ENCODE results near the gene CADM1.

The CADM1 gene

GRCh38 chr11:115303929-115304531 lies 200.2 kb downstream of the CADM1 start:
- Histone ChIP-seq H3K79me2 (ENCODE audit: insufficient read depth, low read length) (no peaks in the 10 kb centered on the region), H2AFZ (ENCODE audit: low read depth, low read length) (no peak overlapping the region), H3K9ac (ENCODE audit: low read depth, low read length) (no peak overlapping the region), H3K27ac (ENCODE audit: low read length) (no peak overlapping the region), H3K36me3 (ENCODE audit: insufficient read depth, low read length) (no peaks in the 10 kb centered on the region), H3K27me3 (ENCODE audit: insufficient read depth, low read length, poor library complexity) (no peaks in the 10 kb centered on the region), H3K4me3 (ENCODE audit: low read depth in 1 of 2, low read length in 2 of 2) (no peak overlapping the region), H3K9me3 (ENCODE audit: insufficient read depth, low read length, severe bottlenecking) (no peaks in the 10 kb centered on the region), H4K20me1 (ENCODE audit: insufficient read depth, low read length) (no peaks in the 10 kb centered on the region), H3K4me2 (ENCODE audit: insufficient read depth, low read length) (no peak overlapping the region), H3K4me1 (ENCODE audit: insufficient read depth, low read length) (no peaks in the 10 kb centered on the region)
- DNase-seq (no peak), ATAC-seq (ENCODE audit: insufficient read depth, low read depth) (no peak)
- TF ChIP-seq CTCF (IDR thresholded peaks at IDR 0.05; ENCODE audit: borderline replicate concordance, extremely low read depth, low read length, poor library complexity, severe bottlenecking) (no peak), EZH2 (IDR thresholded peaks at IDR 0.05; ENCODE audit: borderline replicate concordance, low read depth, low read length, severe bottlenecking) (no peak)

DNA sequence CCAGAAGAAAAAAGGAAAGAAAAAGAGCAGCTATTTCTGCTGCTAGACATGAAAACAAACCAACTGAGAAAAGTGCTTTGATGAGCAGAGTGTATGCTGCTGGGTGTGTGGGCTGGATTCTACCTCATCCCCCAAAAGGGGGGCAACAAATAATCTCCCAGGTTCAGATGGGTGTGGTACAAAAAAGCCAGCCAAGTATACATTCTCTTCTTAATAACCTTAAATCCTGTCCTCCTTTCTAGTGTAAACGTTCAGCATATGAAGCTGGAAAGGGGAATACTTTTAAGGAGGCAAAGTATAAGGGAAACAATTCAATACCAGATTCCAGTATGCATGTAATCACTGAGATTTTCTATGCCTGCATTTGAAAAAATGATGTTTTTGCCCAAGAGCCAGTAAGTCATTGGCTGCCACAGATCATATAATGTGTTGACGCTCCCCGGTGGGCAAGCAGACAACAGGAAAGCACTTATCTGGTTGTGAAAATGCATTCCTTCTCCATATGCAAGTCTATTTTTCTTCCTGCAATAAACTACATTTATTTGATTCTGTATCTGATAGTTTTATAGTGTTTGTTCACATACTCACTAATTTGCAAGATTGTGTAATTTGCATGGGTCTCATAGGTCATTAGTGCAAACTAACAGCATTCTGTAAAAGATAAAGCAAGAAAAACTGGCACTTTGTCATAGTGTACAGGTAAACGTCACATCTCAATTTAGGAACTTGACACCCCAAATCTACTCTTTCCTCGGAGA lies 201.1 kb downstream of the CADM1 start:
- H3K9me3 ChIP-seq (ENCODE audit: insufficient read depth, low read length, severe bottlenecking) = no peaks in the 10 kb centered on the region
- no peak for ATAC-seq (ENCODE audit: insufficient read depth, low read depth)
- DNase-seq = no peak
- no peaks in the 10 kb centered on the region for H4K20me1 ChIP-seq (ENCODE audit: insufficient read depth, low read length)
- no peaks in the 10 kb centered on the region for H3K36me3 ChIP-seq (ENCODE audit: insufficient read depth, low read length)
- TF ChIP-seq EZH2 (IDR thresholded peaks at IDR 0.05; ENCODE audit: borderline replicate concordance, low read depth, low read length, severe bottlenecking) (no peak), CTCF (IDR thresholded peaks at IDR 0.05; ENCODE audit: borderline replicate concordance, extremely low read depth, low read length, poor library complexity, severe bottlenecking) (no peak)
- H3K27me3 ChIP-seq (ENCODE audit: insufficient read depth, low read length, poor library complexity) = no peaks in the 10 kb centered on the region
- H3K4me3 ChIP-seq (ENCODE audit: low read depth in 1 of 2, low read length in 2 of 2) = no peak overlapping the region
- H3K27ac ChIP-seq (ENCODE audit: low read length) = no peak overlapping the region
- no peaks in the 10 kb centered on the region for H3K79me2 ChIP-seq (ENCODE audit: insufficient read depth, low read length)
- no peak overlapping the region for H3K4me2 ChIP-seq (ENCODE audit: insufficient read depth, low read length)
- no peak overlapping the region for H3K9ac ChIP-seq (ENCODE audit: low read depth, low read length)
- H2AFZ ChIP-seq (ENCODE audit: low read depth, low read length) = no peak overlapping the region
- H3K4me1 ChIP-seq (ENCODE audit: insufficient read depth, low read length) = no peaks in the 10 kb centered on the region

DNA sequence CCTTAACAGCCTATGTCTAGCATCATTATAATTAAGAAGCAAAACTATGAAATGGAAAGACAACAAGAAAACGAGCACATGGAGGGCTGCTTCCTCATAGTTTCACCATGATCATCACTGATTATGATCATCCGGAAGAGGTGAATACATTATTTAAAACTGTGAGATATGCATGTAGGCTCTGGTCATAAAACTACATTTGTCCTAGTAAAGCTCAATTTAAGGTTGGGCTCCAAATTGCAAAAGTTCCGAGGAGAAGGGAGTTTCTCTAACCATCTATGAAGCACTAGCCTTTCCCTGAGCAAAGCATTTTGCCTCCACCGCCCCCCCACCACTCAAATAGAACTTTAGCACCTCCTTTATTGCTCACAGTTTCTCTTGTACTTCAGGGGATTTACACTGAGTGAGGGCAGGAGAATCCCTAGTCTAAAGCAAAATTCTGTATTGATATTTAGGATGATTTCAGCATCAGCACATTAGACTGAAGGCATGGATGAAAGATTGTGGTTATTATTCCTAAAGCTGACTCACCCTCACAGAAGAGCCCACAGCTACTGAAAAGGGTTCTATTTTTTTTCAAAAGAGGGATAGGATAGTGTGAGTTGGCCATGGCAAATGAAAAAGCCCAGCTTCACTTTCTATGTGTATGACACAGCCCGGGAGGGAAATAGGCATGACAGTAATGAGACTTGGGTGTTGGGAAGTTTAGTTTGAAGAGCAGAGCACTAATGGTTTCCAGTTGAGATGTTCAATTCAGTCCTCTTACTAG lies 203.4 kb downstream of the CADM1 start:
- Histone ChIP-seq H3K36me3 (ENCODE audit: insufficient read depth, low read length) (no peaks in the 10 kb centered on the region), H3K9me3 (ENCODE audit: insufficient read depth, low read length, severe bottlenecking) (no peaks in the 10 kb centered on the region), H3K9ac (ENCODE audit: low read depth, low read length) (no peak overlapping the region), H3K4me3 (ENCODE audit: low read depth in 1 of 2, low read length in 2 of 2) (no peak overlapping the region), H3K27me3 (ENCODE audit: insufficient read depth, low read length, poor library complexity) (no peaks in the 10 kb centered on the region), H3K79me2 (ENCODE audit: insufficient read depth, low read length) (no peaks in the 10 kb centered on the region), H3K4me1 (ENCODE audit: insufficient read depth, low read length) (no peaks in the 10 kb centered on the region), H4K20me1 (ENCODE audit: insufficient read depth, low read length) (no peaks in the 10 kb centered on the region), H3K4me2 (ENCODE audit: insufficient read depth, low read length) (no peak overlapping the region), H3K27ac (ENCODE audit: low read length) (no peak overlapping the region), H2AFZ (ENCODE audit: low read depth, low read length) (no peak overlapping the region)
- ATAC-seq (ENCODE audit: insufficient read depth, low read depth) (no peak), DNase-seq (no peak)
- no peak for TF ChIP-seq EZH2 (IDR thresholded peaks at IDR 0.05; ENCODE audit: borderline replicate concordance, low read depth, low read length, severe bottlenecking)
- TF ChIP-seq CTCF (IDR thresholded peaks at IDR 0.05; ENCODE audit: borderline replicate concordance, extremely low read depth, low read length, poor library complexity, severe bottlenecking) = no peak

All from DND-41 (cell line).